SK-N-SH treated with all-trans-retinoic acid at 6 μM for 48 hours (cell line): ENCODE data around the gene COPS8.

Experiments
- ATAC-seq: fragments of 200-7000 bp; cut with Tn5 transposase; 3 replicates; pipeline ENCODE4 v1.9.1; 2020; ENCODE audit warnings: mild to moderate bottlenecking, moderate library complexity
- CREB5 ChIP-seq: fragments of 250-450 bp; sonication (Bioruptor Pico); IDR thresholded peaks from 2 replicates; pipeline ENCODE4 v1.5.1; 2020; ENCODE audit warnings: low read depth, mild to moderate bottlenecking, moderate library complexity
- CSDC2 ChIP-seq: fragments of 250-450 bp; sonication (Bioruptor Pico); IDR thresholded peaks from 2 replicates; pipeline ENCODE4 v1.5.0; 2020; ENCODE audit warnings: mild to moderate bottlenecking, moderate library complexity
- ESRRG ChIP-seq: fragments of 250-450 bp; sonication (Bioruptor Pico); IDR thresholded peaks from 2 replicates; pipeline ENCODE4 v1.6.1; 2021; ENCODE audit warnings: mild to moderate bottlenecking
- GLIS3 ChIP-seq: fragments of 250-450 bp; sonication (Bioruptor Pico); IDR thresholded peaks from 2 replicates; pipeline ENCODE4 v1.5.0; 2020; ENCODE audit warnings: mild to moderate bottlenecking, moderate library complexity
- ISL1 ChIP-seq: fragments of 250-450 bp; sonication (Bioruptor Pico); IDR thresholded peaks from 2 replicates; pipeline ENCODE4 v2.1.2; 2022; ENCODE audit warnings: mild to moderate bottlenecking, moderate library complexity
- OSR1 ChIP-seq: fragments of 250-450 bp; sonication (Bioruptor Pico); IDR thresholded peaks from 2 replicates; pipeline ENCODE4 v1.8.0; 2022; ENCODE audit warnings: moderate library complexity, mild to moderate bottlenecking, inconsistent platforms
- POU6F1 ChIP-seq: fragments of 250-450 bp; sonication (Bioruptor Pico); IDR thresholded peaks from 2 replicates; pipeline ENCODE4 v1.8.0; 2021; ENCODE audit warnings: low read depth, mild to moderate bottlenecking, moderate library complexity, borderline replicate concordance
- PPARA ChIP-seq: fragments of 250-450 bp; sonication (Bioruptor Pico); IDR thresholded peaks from 2 replicates; pipeline ENCODE4 v1.5.0; 2020; ENCODE audit warnings: mild to moderate bottlenecking, borderline replicate concordance
- RARB ChIP-seq: fragments of 250-450 bp; sonication (Bioruptor Pico); IDR thresholded peaks from 2 replicates; pipeline ENCODE4 v1.8.0; 2021; ENCODE audit warnings: mild to moderate bottlenecking, moderate library complexity
- SNAI2 ChIP-seq: fragments of 250-450 bp; sonication (Bioruptor Pico); IDR thresholded peaks from 2 replicates; pipeline ENCODE4 v1.5.0; 2020; ENCODE audit warnings: mild to moderate bottlenecking, moderate library complexity
- TCF4 ChIP-seq: fragments of 250-450 bp; sonication (Bioruptor Pico); IDR thresholded peaks from 2 replicates; pipeline ENCODE4 v1.8.0; 2021; ENCODE audit warnings: mild to moderate bottlenecking, moderate library complexity, borderline replicate concordance
- TOX ChIP-seq: fragments of 250-450 bp; sonication (Bioruptor Pico); IDR thresholded peaks from 2 replicates; pipeline ENCODE4 v1.8.0; 2021; ENCODE audit warnings: mild to moderate bottlenecking, moderate library complexity, borderline replicate concordance
- TSHZ2 ChIP-seq: fragments of 250-450 bp; sonication (Bioruptor Pico); IDR thresholded peaks from 2 replicates; pipeline ENCODE4 v1.5.0; 2020; ENCODE audit warnings: mild to moderate bottlenecking, moderate library complexity
- ZC3H10 ChIP-seq: fragments of 250-450 bp; sonication (Bioruptor Pico); IDR thresholded peaks from 2 replicates; pipeline ENCODE4 v1.5.1; 2021; ENCODE audit warnings: mild to moderate bottlenecking, moderate library complexity
- ZFP3 ChIP-seq: fragments of 250-450 bp; sonication (Bioruptor Pico); IDR thresholded peaks from 2 replicates; pipeline ENCODE4 v1.5.0; 2020; ENCODE audit warnings: mild to moderate bottlenecking, moderate library complexity
- ZFP30 ChIP-seq: fragments of 450-650 bp; formaldehyde crosslinking; IDR thresholded peaks from 2 replicates; pipeline ENCODE4 v1.5.0; 2022; ENCODE audit warnings: mild to moderate bottlenecking, moderate library complexity
- ZNF565 ChIP-seq: fragments of 450-650 bp; formaldehyde crosslinking; conservative IDR thresholded peaks from 2 replicates; pipeline ENCODE4 v1.5.0; 2020; ENCODE audit warnings: low read depth, mild to moderate bottlenecking, moderate library complexity
- ZNF8 ChIP-seq: fragments of 450-650 bp; formaldehyde crosslinking; IDR thresholded peaks from 2 replicates; pipeline ENCODE4 v1.5.0; 2020; ENCODE audit warnings: mild to moderate bottlenecking, moderate library complexity
- TF ChIP-seq, protein P1 (sequence below): fragments of 250-450 bp; sonication (Bioruptor Pico); IDR thresholded peaks from 2 replicates; pipeline ENCODE4 v1.8.0; 2020; ENCODE audit warnings: mild to moderate bottlenecking, moderate library complexity, borderline replicate concordance
- TF ChIP-seq, protein P2 (sequence below): fragments of 250-450 bp; sonication (Bioruptor Pico); IDR thresholded peaks from 2 replicates; pipeline ENCODE4 v1.5.1; 2021; ENCODE audit warnings: mild to moderate bottlenecking, moderate library complexity

The COPS8 gene

DNA sequence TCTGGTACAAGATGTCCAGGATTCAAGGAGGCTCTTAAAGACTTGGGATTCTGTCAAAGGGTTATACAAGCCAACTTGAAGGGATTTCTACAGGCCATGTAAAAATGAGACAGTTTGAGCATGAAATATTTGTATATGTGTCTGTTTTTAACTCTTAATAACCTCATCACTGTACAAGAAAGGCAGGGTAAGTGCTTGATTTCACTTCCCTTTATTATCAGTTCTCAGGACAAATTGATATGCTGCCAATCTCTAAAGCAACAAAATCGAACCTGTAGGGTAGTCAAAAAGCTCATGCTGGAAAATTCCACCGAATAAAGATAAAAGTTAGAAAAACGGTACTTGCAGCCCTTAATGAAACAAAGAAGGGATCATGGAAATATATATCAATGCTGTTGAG is 14.1 kb downstream of the COPS8 start:
- TF ChIP-seq ISL1 (CRISPR knock-in tag) (no peak), ZNF565 (CRISPR knock-in tag) (no peak), CREB5 (no peak), GLIS3 (CRISPR knock-in tag) (no peak), CSDC2 (no peak), TOX (CRISPR knock-in tag) (no peak), TCF4 (CRISPR knock-in tag) (no peak), SNAI2 (no peak), RARB (CRISPR knock-in tag) (no peak), ZFP30 (no peak), ESRRG (CRISPR knock-in tag) (no peak), OSR1 (CRISPR knock-in tag) (no peak), ZC3H10 (CRISPR knock-in tag) (no peak), PPARA (CRISPR knock-in tag) (no peak), POU6F1 (CRISPR knock-in tag) (no peak), TSHZ2 (CRISPR knock-in tag) (no peak)
- TF ChIP-seq, protein P1, sequence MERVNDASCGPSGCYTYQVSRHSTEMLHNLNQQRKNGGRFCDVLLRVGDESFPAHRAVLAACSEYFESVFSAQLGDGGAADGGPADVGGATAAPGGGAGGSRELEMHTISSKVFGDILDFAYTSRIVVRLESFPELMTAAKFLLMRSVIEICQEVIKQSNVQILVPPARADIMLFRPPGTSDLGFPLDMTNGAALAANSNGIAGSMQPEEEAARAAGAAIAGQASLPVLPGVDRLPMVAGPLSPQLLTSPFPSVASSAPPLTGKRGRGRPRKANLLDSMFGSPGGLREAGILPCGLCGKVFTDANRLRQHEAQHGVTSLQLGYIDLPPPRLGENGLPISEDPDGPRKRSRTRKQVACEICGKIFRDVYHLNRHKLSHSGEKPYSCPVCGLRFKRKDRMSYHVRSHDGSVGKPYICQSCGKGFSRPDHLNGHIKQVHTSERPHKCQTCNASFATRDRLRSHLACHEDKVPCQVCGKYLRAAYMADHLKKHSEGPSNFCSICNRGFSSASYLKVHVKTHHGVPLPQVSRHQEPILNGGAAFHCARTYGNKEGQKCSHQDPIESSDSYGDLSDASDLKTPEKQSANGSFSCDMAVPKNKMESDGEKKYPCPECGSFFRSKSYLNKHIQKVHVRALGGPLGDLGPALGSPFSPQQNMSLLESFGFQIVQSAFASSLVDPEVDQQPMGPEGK (CRISPR knock-in tag) = no peak
- TF ChIP-seq, protein P2, sequence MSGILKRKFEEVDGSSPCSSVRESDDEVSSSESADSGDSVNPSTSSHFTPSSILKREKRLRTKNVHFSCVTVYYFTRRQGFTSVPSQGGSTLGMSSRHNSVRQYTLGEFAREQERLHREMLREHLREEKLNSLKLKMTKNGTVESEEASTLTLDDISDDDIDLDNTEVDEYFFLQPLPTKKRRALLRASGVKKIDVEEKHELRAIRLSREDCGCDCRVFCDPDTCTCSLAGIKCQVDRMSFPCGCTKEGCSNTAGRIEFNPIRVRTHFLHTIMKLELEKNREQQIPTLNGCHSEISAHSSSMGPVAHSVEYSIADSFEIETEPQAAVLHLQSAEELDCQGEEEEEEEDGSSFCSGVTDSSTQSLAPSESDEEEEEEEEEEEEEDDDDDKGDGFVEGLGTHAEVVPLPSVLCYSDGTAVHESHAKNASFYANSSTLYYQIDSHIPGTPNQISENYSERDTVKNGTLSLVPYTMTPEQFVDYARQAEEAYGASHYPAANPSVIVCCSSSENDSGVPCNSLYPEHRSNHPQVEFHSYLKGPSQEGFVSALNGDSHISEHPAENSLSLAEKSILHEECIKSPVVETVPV (CRISPR knock-in tag) = no peak
- ATAC-seq = no peak

DNA sequence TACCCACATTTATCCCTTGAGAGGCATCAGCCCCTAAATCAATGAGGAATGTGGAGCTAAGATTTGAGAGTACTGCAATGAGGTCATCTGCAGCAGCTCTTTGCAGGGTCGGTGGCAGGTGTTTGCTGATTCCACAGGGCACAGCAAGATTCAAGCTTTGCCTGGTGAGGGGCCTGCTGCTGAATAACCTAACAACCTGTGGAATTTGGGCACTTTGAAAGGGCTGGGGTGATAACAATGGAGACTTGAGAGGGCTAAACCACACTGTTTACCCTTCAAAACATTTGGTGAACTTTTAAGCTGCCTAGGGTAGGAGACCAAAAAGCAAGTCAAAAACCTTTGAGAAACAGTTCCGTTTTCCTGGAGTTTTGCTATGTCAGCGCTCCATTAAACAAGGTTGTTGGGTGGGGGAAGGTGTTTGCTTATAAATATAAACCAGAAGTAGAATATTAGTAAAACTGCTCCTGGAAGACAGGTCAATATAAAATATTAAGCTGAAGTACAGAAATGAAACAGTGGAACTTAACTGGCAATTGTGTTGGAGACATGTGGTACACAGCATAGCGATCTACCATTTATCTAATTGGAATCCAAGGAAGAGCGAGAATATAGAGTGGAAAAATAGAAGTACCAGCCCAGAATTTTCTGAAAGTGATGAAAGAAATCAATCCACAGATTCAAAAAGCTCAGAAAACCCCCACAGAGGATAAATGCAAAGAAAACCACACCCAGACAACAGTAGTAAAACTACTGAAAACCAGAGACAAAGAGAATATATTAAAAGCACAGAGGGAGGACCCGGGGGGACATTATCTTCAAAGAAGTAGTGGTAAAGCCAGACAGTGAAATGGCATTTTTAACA is 15.7 kb downstream of the COPS8 start:
- ATAC-seq = no peak
- TF ChIP-seq CSDC2 (no peak), ZFP3 (no peak), POU6F1 (CRISPR knock-in tag) (no peak), CREB5 (no peak), ZNF8 (CRISPR knock-in tag) (no peak), ZNF565 (CRISPR knock-in tag) (no peak), TOX (CRISPR knock-in tag) (no peak), TCF4 (CRISPR knock-in tag) (no peak)
